ENCODE results near the gene MROH2A. TPM values are rescaled to one million over a fixed set of nuclear protein-coding genes. Genes with fewer than 3 reads are reported as not detected.

MROH2A gene
- total RNA-seq, 1 donor from 2014 or later = not detected

DNA sequence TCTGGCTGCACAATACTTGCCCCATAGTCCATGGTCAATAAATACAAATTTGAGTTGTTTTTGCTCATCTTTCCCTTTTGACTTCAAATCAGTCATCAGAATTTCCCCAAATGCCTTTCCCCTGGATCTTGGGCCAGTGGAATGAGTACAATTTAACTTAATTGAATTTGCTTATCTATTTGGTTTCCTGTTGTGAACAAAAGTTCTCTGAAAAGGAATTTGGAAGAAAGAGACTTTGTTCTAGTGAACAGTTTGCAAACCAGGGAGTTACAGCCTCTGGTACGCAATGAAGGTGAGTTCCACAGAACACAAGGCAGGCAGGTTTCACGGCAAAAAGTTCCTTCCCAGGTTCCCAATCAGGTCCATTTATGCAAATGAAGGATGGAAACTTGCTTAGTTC lies 19.3 kb upstream of the MROH2A start:
- TF ChIP-seq, protein P1, sequence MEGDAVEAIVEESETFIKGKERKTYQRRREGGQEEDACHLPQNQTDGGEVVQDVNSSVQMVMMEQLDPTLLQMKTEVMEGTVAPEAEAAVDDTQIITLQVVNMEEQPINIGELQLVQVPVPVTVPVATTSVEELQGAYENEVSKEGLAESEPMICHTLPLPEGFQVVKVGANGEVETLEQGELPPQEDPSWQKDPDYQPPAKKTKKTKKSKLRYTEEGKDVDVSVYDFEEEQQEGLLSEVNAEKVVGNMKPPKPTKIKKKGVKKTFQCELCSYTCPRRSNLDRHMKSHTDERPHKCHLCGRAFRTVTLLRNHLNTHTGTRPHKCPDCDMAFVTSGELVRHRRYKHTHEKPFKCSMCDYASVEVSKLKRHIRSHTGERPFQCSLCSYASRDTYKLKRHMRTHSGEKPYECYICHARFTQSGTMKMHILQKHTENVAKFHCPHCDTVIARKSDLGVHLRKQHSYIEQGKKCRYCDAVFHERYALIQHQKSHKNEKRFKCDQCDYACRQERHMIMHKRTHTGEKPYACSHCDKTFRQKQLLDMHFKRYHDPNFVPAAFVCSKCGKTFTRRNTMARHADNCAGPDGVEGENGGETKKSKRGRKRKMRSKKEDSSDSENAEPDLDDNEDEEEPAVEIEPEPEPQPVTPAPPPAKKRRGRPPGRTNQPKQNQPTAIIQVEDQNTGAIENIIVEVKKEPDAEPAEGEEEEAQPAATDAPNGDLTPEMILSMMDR (conservative IDR thresholded peaks at IDR 0.05; ENCODE audit: low read depth, low read length) = no peak
- DNase-seq (ENCODE audit: low read depth) = no peak
- H3K4me3 ChIP-seq (ENCODE audit: low read depth, low read length) = no peak overlapping the region

DNA sequence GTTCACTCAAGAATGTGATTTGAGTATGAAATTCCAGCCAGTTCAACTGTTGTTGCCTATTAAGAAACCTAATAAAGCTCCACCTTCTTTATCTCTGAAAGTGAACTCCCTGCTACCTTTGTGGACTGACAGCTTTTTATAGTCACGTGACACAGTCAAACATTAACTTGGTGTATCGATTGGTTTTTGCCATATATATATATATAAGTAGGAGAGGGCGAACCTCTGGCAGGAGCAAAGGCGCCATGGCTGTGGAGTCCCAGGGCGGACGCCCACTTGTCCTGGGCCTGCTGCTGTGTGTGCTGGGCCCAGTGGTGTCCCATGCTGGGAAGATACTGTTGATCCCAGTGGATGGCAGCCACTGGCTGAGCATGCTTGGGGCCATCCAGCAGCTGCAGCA lies 18.1 kb upstream of the MROH2A start, which contains the start of gene UGT1A1:
UGT1A1 (plus strand) TSS at position 228 of the 400 bp plus-strand sequence; CDS start at position 246, 18 bp downstream.
- TF ChIP-seq, protein P1 (conservative IDR thresholded peaks at IDR 0.05; ENCODE audit: low read depth, low read length) = no peak
- no peak for DNase-seq (ENCODE audit: low read depth)
- H3K4me3 ChIP-seq (ENCODE audit: low read depth, low read length) = no peak within 1 kb of the TSS

DNA sequence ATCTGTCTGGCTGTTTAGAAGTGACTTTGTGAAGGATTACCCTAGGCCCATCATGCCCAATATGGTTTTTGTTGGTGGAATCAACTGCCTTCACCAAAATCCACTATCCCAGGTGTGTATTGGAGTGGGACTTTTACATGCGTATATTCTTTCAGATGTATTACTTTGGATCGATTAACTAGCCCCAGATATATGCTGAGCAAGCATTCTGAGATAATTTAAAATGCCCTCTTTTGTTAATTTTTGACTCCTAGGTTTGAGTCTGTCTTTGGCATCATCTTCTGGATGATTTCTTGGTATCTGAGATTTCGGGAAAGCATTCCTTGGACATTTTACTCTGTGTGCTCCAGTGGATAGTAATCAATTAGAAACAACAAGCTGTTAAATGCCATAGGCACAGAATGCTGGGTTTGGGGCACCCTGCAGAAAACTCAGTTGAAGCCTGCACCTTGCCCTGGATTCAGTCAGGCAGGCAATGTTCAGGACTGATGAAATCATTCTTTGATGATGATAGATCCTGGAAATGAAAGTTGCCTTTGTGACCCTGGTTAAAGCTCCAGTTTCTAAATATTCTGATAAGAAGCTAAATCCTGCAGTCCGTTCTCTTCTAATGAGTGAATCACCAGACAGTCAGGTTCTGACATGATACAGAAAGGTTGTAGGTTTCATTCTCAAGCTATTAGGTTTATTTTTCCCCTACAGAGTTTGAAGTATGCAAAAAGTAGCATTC lies 16.9 kb upstream of the MROH2A start:
- TF ChIP-seq, protein P1 (conservative IDR thresholded peaks at IDR 0.05; ENCODE audit: low read depth, low read length) = no peak
- no peak overlapping the region for H3K4me3 ChIP-seq (ENCODE audit: low read depth, low read length)
- no peak for DNase-seq (ENCODE audit: low read depth)

DNA sequence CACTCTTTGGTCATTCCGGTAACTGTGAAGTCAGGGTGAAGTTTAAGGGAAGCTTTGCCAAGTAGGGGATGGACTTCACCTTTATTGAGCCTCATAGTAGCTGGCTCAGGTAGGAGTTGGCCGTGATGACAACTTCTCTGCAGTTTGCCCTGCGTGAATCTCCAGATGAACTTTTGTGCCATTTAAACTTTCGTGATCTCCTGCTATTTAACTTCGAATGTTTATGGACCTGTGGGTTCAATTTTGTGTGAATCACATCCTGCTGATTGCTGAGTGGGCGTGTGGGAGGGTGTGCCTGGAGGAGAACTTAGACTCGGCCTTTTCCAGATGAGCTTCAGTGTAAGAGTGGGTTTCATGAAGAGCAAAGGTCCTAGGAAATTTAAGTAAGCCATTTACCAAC lies 13.9 kb upstream of the MROH2A start:
- DNase-seq (ENCODE audit: low read depth) = no peak
- TF ChIP-seq, protein P1 (conservative IDR thresholded peaks at IDR 0.05; ENCODE audit: low read depth, low read length) = no peak
- H3K4me3 ChIP-seq (ENCODE audit: low read depth, low read length) = no peak overlapping the region

DNA sequence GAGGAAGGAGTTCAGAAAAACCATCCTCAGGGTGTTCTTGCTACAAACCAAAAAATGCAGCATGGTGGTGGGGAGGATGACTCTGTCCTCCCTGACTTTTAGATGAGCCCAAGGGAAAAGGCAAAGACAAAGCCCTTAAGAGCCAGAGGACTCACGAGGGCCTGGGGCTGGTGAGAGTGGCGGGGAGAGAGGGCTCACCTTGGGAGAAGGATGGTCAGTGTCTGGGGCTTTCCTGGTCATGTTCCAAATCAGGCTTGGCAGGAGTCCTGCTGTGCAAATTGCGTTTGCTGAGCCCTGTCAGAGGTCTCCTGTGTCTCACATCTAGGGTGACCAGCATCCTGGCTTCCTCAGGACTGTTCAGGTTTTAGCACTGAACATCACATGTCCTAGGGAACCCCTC lies 13.4 kb upstream of the MROH2A start:
- TF ChIP-seq, protein P1 (conservative IDR thresholded peaks at IDR 0.05; ENCODE audit: low read depth, low read length) = no peak
- no peak overlapping the region for H3K4me3 ChIP-seq (ENCODE audit: low read depth, low read length)
- no peak for DNase-seq (ENCODE audit: low read depth)

DNA sequence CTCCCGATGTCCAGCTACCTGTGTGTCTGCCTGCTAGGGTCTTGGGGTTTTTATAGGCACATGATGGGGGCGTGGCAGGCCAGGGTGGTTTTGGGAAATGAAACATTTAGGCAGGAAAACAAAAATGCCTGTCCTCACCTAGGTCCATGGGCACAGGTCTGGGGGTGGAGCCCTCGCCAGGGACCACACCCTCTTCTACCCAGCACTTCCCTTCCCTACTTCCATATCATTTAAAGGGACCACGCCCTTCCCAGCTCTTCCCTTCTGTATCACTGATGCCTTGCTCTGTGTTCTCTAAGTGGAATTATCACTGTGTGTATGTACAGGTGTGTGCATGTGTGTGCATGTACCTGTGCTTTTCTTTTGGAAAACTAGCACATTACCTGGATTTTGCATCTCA lies 11.7 kb upstream of the MROH2A start:
- no peak overlapping the region for H3K4me3 ChIP-seq (ENCODE audit: low read depth, low read length)
- DNase-seq (ENCODE audit: low read depth) = no peak
- TF ChIP-seq, protein P1 (conservative IDR thresholded peaks at IDR 0.05; ENCODE audit: low read depth, low read length) = no peak

DNA sequence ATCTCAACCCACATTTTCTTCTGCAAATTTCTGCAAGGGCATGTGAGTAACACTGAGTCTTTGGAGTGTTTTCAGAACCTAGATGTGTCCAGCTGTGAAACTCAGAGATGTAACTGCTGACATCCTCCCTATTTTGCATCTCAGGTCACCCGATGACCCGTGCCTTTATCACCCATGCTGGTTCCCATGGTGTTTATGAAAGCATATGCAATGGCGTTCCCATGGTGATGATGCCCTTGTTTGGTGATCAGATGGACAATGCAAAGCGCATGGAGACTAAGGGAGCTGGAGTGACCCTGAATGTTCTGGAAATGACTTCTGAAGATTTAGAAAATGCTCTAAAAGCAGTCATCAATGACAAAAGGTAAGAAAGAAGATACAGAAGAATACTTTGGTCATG lies 10.1 kb upstream of the MROH2A start:
- no peak for DNase-seq (ENCODE audit: low read depth)
- TF ChIP-seq, protein P1 (conservative IDR thresholded peaks at IDR 0.05; ENCODE audit: low read depth, low read length) = no peak
- no peak overlapping the region for H3K4me3 ChIP-seq (ENCODE audit: low read depth, low read length)

Data from epithelial cell of proximal tubule (primary cell).